ENCODE results near the gene ST3GAL3. TPM values are rescaled to one million over a fixed set of nuclear protein-coding genes. Genes with fewer than 3 reads are reported as not detected.

ST3GAL3 gene
- total RNA-seq, 1 donor from 2014 or later, result 24.4 TPM

GRCh38 chr1:43921022-43921421 is 213.7 kb downstream of the ST3GAL3 start:
- peaks cover 3% of the 10 kb centered on the region for H3K27me3 Mint-ChIP-seq
- peaks cover 12% of the 10 kb centered on the region for H3K36me3 Mint-ChIP-seq

DNA sequence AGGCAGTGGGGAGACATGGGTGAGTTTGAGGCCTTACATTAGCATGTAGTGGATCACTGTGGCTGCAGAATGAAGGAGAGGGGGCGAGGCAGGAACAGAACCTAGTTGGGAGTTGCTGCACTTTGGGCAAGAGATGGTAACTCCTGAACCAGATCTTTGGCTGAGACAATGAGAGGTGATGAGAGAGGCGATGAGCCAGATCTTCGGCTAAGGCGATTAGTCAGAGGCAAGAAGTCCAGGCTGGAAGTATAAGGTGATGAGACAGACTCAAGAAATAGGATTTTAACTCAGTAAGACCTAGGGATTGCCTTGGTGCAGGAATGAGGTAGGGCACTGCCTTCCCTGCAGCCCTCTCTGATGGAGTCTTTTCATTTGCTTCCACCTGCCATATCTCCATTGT is 217.2 kb downstream of the ST3GAL3 start:
- no peaks in the 10 kb centered on the region for H3K4me1 Mint-ChIP-seq (ENCODE audit: unreplicated experiment)
- TF ChIP-seq, protein P1, sequence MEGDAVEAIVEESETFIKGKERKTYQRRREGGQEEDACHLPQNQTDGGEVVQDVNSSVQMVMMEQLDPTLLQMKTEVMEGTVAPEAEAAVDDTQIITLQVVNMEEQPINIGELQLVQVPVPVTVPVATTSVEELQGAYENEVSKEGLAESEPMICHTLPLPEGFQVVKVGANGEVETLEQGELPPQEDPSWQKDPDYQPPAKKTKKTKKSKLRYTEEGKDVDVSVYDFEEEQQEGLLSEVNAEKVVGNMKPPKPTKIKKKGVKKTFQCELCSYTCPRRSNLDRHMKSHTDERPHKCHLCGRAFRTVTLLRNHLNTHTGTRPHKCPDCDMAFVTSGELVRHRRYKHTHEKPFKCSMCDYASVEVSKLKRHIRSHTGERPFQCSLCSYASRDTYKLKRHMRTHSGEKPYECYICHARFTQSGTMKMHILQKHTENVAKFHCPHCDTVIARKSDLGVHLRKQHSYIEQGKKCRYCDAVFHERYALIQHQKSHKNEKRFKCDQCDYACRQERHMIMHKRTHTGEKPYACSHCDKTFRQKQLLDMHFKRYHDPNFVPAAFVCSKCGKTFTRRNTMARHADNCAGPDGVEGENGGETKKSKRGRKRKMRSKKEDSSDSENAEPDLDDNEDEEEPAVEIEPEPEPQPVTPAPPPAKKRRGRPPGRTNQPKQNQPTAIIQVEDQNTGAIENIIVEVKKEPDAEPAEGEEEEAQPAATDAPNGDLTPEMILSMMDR (conservative IDR thresholded peaks at IDR 0.05), result no peak

More at GRCh38 chr1:43921022-43921421, 213.7 kb downstream of the ST3GAL3 start:
- TF ChIP-seq, protein P1 (conservative IDR thresholded peaks at IDR 0.05), result no peak
- Mint-ChIP-seq H3K9me3 (no peaks in the 10 kb centered on the region), H3K4me1 (ENCODE audit: unreplicated experiment) (no peaks in the 10 kb centered on the region), H3K4me3 (no peak overlapping the region), H3K27ac (no peak overlapping the region)
- DNase-seq (ENCODE audit: extremely low spot score, unreplicated experiment), result no peak

DNA sequence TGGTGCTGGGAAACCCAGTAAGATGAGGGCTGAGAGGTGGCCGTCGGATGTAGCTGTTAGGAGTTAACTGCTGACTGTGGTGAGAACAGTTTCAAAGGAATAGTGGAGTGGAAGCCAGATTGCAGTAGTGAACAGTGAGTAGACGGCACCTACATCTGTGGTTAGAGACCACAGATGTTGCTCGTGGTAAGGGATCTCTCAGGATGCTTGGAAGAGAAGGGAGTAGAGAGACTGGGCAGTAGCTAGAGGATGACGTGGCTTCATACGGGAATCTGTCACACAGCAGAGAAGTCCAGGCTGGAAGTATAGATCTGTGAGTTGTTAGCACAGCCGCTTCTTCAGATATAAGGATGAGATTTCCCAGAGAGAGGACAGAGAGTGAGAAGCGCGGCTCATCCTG is 218.5 kb downstream of the ST3GAL3 start:
- Mint-ChIP-seq H3K27ac (peak overlapping the region; percentile 19), H3K9me3 (no peaks in the 10 kb centered on the region), H3K36me3 (peaks cover 18% of the 10 kb centered on the region), H3K27me3 (peaks cover 3% of the 10 kb centered on the region), H3K4me3 (no peak overlapping the region), H3K4me1 (ENCODE audit: unreplicated experiment) (no peaks in the 10 kb centered on the region)
- TF ChIP-seq, protein P1 (conservative IDR thresholded peaks at IDR 0.05), result no peak
- no peak for DNase-seq (ENCODE audit: extremely low spot score, unreplicated experiment)

More for the DNA sequence above, 217.2 kb downstream of the ST3GAL3 start:
- Mint-ChIP-seq H3K36me3 (peaks cover 18% of the 10 kb centered on the region), H3K9me3 (no peaks in the 10 kb centered on the region), H3K27ac (no peak overlapping the region), H3K4me3 (no peak overlapping the region), H3K27me3 (peaks cover 3% of the 10 kb centered on the region)
- DNase-seq (ENCODE audit: extremely low spot score, unreplicated experiment), result no peak

DNA sequence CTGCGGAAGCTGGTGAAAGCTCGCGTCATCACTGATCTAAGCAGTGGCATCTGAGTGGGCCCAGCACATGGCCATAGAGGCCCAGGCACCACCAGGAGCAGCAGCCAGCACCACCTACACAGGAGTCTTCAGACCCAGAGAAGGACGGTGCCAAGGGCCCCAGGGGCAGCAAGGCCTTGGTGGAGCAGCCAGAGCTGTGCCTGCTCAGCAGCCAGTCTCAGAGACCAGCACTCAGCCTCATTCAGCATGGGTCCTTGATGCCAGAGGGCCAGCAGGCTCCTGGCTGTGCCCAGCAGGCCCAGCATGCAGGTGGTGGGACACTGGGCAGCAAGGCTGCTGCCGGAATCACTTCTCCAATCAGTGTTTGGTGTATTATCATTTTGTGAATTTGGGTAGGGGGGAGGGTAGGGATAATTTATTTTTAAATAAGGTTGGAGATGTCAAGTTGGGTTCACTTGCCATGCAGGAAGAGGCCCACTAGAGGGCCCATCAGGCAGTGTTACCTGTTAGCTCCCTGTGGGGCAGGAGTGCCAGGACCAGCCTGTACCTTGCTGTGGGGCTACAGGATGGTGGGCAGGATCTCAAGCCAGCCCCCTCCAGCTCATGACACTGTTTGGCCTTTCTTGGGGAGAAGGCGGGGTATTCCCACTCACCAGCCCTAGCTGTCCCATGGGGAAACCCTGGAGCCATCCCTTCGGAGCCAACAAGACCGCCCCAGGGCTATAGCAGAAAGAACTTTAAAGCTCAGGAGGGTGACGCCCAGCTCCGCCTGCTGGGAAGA is 223.0 kb downstream of the ST3GAL3 start:
- Mint-ChIP-seq H3K9me3 (no peaks in the 10 kb centered on the region), H3K4me1 (ENCODE audit: unreplicated experiment) (peaks cover 20% of the 10 kb centered on the region), H3K36me3 (peaks cover 12% of the 10 kb centered on the region), H3K4me3 (no peak overlapping the region), H3K27me3 (peaks cover 15% of the 10 kb centered on the region), H3K27ac (no peak overlapping the region)
- no peak for DNase-seq (ENCODE audit: extremely low spot score, unreplicated experiment)
- TF ChIP-seq, protein P1 (conservative IDR thresholded peaks at IDR 0.05), result peak; percentile 64

DNA sequence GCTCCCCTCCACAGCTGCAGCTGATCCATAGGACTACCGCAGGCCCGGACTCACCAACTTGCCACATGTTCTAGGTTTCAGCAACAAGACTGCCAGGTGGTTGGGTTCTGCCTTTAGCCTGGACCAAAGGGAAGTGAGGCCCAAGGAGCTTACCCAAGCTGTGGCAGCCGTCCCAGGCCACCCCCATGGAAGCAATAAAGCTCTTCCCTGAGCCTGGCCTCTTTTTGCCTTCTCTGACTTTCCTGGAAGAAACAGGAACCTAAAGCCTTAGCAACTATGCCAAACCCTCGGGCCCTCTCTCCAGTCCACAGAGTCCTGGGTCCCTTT is 223.6 kb downstream of the ST3GAL3 start:
- TF ChIP-seq, protein P1 (conservative IDR thresholded peaks at IDR 0.05), result no peak
- Mint-ChIP-seq H3K9me3 (no peaks in the 10 kb centered on the region), H3K36me3 (peaks cover 7% of the 10 kb centered on the region), H3K27me3 (peaks cover 18% of the 10 kb centered on the region), H3K27ac (no peak overlapping the region), H3K4me1 (ENCODE audit: unreplicated experiment) (peaks cover 20% of the 10 kb centered on the region), H3K4me3 (no peak overlapping the region)
- DNase-seq (ENCODE audit: extremely low spot score, unreplicated experiment), result no peak
